Activated T-helper 1 cell treated with anti-CD3 and anti-CD28 coated beads, Interleukin-12 subunit alpha, Interleukin-12 subunit beta, Interleukin-2, Interleukin-4 antibody, amounts not matched to agents 30 ng/mL and 10 ng/mL and 1 ng/mL, durations not matched to agents 14 hours and 24 hours and 36 hours (primary cell): Measurements from ENCODE around the gene HRH1. TPM values are rescaled to one million over a fixed set of nuclear protein-coding genes. Genes with fewer than 3 reads are reported as not detected.
"Not testable (repeated sequence)": the region's sequence is repeated elsewhere in the genome, so short reads cannot be mapped to it uniquely, and the experiment has no call there.

Source experiments
- DNase-seq: peaks from one replicate; pipeline ENCODE4 v3.0.0; 2021; ENCODE audit warnings: low spot score
- H3K27ac Mint-ChIP-seq: one replicate; pipeline ENCODE4 v1.8.0; 2021; ENCODE audit warnings: mild to moderate bottlenecking, mixed read lengths
- H3K27me3 Mint-ChIP-seq: one replicate; pipeline ENCODE4 v1.8.0; 2022; ENCODE audit warnings: mild to moderate bottlenecking, moderate library complexity, mixed read lengths; ENCODE audit not compliant: insufficient read depth
- H3K36me3 Mint-ChIP-seq: one replicate; pipeline ENCODE4 v1.8.0; 2021; ENCODE audit warnings: low read depth, mixed read lengths
- H3K4me1 Mint-ChIP-seq: one replicate; pipeline ENCODE4 v1.8.0; 2021; ENCODE audit warnings: low read depth, mixed read lengths
- H3K4me3 Mint-ChIP-seq: one replicate; pipeline ENCODE4 v1.8.0; 2021; ENCODE audit warnings: mild to moderate bottlenecking, moderate library complexity, mixed read lengths
- H3K9me3 Mint-ChIP-seq: one replicate; pipeline ENCODE4 v1.8.0; 2021; ENCODE audit warnings: mixed read lengths
- intact Hi-C: fragments of 100-400 bp; cut with micrococcal nuclease; formaldehyde crosslinking; loops from one replicate; pipeline ENCODE4 v1.15.1; 2024
- total RNA-seq: library from RNA; stranded (reverse); gene quantifications from 2 replicates; pipeline ENCODE4 v1.2.3, GENCODE V29; 2022

Gene HRH1
- total RNA-seq, 1 donor from 2014 or later = 0.21 TPM

DNA sequence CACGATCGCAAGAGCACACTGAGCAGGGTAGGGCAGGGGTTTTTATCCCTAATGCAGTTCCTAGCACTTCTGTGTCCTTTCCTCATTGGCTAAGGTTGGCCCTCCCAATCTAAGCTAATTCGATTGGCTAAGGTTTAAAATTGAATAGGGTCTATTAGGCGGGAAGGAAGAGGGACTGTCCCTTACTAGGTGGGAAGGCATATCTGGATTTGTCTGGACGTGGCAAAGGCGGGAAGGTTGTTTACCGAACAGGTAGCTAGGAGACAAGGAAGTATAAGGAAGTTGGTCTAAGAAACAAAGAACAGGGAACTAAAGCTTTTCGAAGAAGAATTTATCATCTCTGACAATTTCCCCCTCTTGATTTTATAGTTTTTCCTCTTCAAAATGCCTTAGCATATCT is 93.1 kb downstream of the HRH1 start:
- intact Hi-C loops = no loop called here
- no peak overlapping the region for H3K27ac Mint-ChIP-seq

GRCh38 chr3:11248596-11248995 is 94.3 kb downstream of the HRH1 start:
- H3K36me3 Mint-ChIP-seq = no peaks in the 10 kb centered on the region

More for the DNA sequence above, 93.1 kb downstream of the HRH1 start:
- no peak overlapping the region for H3K4me3 Mint-ChIP-seq
- H3K36me3 Mint-ChIP-seq = no peaks in the 10 kb centered on the region
- H3K27me3 Mint-ChIP-seq = peaks cover 4% of the 10 kb centered on the region
- DNase-seq = no peak
- H3K4me1 Mint-ChIP-seq = peaks cover 11% of the 10 kb centered on the region
- peaks cover 4% of the 10 kb centered on the region for H3K9me3 Mint-ChIP-seq

DNA sequence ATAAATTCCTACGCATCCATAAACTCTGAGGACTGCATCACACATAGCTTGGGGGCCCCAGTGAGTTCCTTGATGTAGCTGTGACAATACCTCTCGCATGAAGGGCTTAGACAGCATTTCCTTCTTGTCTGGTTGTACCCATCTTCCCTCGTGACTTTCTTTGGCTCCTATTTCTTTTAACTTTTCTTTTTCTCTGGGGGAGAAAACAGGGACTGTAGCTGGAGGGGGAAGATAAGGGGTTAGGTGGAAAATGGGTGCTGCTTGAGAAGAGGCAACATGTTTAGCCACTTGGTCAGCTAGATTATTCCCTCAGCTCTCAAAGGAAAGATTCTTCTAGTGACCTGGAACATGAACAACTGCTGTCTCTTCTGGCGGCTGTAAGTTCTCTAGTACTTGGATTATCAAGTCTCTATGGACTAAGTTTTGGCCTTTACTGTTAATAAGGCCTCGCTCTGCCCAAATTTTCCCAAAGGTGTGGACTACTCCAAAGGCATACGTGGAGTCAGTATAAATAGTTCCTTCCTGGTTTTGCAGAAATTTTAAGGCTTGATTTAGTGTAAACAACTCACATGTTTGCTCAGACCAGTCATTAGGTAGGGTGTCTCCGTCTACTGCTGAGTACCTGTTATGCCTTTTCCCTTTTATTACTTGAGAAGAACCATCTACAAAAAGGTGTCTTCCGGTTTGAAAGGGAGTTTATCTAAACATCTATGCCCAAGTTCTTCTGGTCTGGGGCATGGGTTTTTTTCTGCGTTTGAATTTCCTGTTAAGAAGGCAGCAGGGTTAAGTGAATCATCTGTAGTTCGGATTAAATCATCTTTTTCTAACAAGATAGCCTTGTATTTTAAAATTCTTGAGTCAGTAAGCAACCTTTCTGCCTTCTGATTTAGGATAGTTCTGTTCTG is 96.9 kb downstream of the HRH1 start:
- H3K27me3 Mint-ChIP-seq = peaks cover 4% of the 10 kb centered on the region
- H3K27ac Mint-ChIP-seq = no peak overlapping the region
- no peak overlapping the region for H3K4me3 Mint-ChIP-seq
- H3K9me3 Mint-ChIP-seq = no peaks in the 10 kb centered on the region
- DNase-seq = no peak
- intact Hi-C loops = no loop called here
- H3K36me3 Mint-ChIP-seq = no peaks in the 10 kb centered on the region
- peaks cover 11% of the 10 kb centered on the region for H3K4me1 Mint-ChIP-seq

More at GRCh38 chr3:11248596-11248995, 94.3 kb downstream of the HRH1 start:
- Mint-ChIP-seq H3K9me3 (peaks cover 2% of the 10 kb centered on the region), H3K4me3 (no peak overlapping the region), H3K27ac (no peak overlapping the region), H3K4me1 (peaks cover 11% of the 10 kb centered on the region), H3K27me3 (peaks cover 2% of the 10 kb centered on the region)
- no peak for DNase-seq
- intact Hi-C loops = no loop called here

DNA sequence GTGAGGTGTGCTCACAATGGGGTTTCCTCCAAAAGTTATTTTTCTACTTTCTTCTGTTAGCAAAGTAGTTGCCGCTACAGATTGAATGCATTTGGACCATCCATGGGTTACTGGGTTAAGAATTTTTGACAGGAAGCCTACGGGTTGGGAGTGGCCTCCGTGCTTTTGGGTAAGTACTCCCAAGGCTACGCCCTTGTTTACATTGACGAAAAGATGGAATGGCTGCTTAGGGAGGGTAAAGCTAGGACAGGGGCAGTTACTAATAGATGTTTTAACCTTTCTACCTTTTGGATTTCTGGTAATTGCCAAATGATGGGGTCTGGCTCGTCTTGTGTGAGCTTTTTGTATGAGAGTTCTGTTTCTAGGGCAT is 97.5 kb downstream of the HRH1 start:
- DNase-seq = no peak
- peaks cover 11% of the 10 kb centered on the region for H3K4me1 Mint-ChIP-seq
- intact Hi-C loops = no loop called here
- H3K36me3 Mint-ChIP-seq = no peaks in the 10 kb centered on the region
- peaks cover 4% of the 10 kb centered on the region for H3K27me3 Mint-ChIP-seq
- no peaks in the 10 kb centered on the region for H3K9me3 Mint-ChIP-seq
- H3K27ac Mint-ChIP-seq = no peak overlapping the region
- H3K4me3 Mint-ChIP-seq = no peak overlapping the region

- Mint-ChIP-seq H3K27ac (no peak overlapping the region), H3K4me3 (no peak overlapping the region), H3K9me3 (no peaks in the 10 kb centered on the region), H3K27me3 (peaks cover 2% of the 10 kb centered on the region), H3K36me3 (no peaks in the 10 kb centered on the region), H3K4me1 (peaks cover 11% of the 10 kb centered on the region)
- intact Hi-C loops = no loop called here
- DNase-seq = no peak
Measured at GRCh38 chr3:11254876-11255275, 100.6 kb downstream of the HRH1 start.

- H3K27ac Mint-ChIP-seq, DNase-seq, intact Hi-C loops, H3K4me3 Mint-ChIP-seq, H3K36me3 Mint-ChIP-seq, H3K27me3 Mint-ChIP-seq, H3K9me3 Mint-ChIP-seq: not testable (repeated sequence)
- peaks cover 11% of the 10 kb centered on the region for H3K4me1 Mint-ChIP-seq
Measured at GRCh38 chr3:11255537-11255936, 101.2 kb downstream of the HRH1 start.

- Mint-ChIP-seq H3K9me3 (no peaks in the 10 kb centered on the region), H3K27me3 (peaks cover 13% of the 10 kb centered on the region), H3K4me1 (no peaks in the 10 kb centered on the region), H3K4me3 (no peak overlapping the region), H3K36me3 (no peaks in the 10 kb centered on the region), H3K27ac (no peak overlapping the region)
- DNase-seq = no peak
- intact Hi-C loops = no loop called here
Measured at GRCh38 chr3:11258958-11259357, 104.7 kb downstream of the HRH1 start.

DNA sequence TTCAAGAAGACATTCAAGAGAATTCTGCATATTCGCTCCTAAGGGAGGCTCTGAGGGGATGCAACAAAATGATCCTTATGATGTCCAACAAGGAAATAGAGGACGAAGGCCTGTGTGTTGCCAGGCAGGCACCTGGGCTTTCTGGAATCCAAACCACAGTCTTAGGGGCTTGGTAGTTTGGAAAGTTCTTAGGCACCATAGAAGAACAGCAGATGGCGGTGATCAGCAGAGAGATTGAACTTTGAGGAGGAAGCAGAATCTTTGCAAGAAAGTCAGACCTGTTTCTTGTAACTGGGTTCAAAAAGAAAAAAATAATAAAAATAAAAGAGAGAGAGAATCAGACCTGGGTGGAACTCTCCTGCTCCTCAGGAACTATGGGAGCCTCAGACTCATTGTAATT is 106.2 kb downstream of the HRH1 start:
- Mint-ChIP-seq H3K27ac (no peak overlapping the region), H3K27me3 (peaks cover 14% of the 10 kb centered on the region), H3K36me3 (no peaks in the 10 kb centered on the region), H3K9me3 (no peaks in the 10 kb centered on the region), H3K4me3 (no peak overlapping the region), H3K4me1 (no peaks in the 10 kb centered on the region)
- intact Hi-C loops = no loop called here
- no peak for DNase-seq

- no peak for DNase-seq
- Mint-ChIP-seq H3K27me3 (peaks cover 6% of the 10 kb centered on the region), H3K9me3 (no peaks in the 10 kb centered on the region), H3K4me3 (no peak overlapping the region), H3K27ac (no peak overlapping the region), H3K4me1 (peaks cover 20% of the 10 kb centered on the region), H3K36me3 (peaks cover 3% of the 10 kb centered on the region)
- intact Hi-C loops = no loop called here
Measured at GRCh38 chr3:11269007-11269406, 114.7 kb downstream of the HRH1 start.

GRCh38 chr3:11271986-11272904 is 118.0 kb downstream of the HRH1 start, which contains the start of gene ATG7:
Gene ATG7 (plus strand): TSS chr3:11272397. CDS start chr3:11298696, 26,299 bp downstream.
- H3K27ac Mint-ChIP-seq = peak within 1 kb of the TSS; percentile 90
- peaks cover 9% of the 10 kb centered on the region for H3K9me3 Mint-ChIP-seq
- peaks cover 29% of the 10 kb centered on the region for H3K36me3 Mint-ChIP-seq
- peak; percentile 96 for DNase-seq
- peaks cover 3% of the 10 kb centered on the region for H3K27me3 Mint-ChIP-seq
- intact Hi-C loops = loop anchor here (1.0 to 10.0 kb wide), 7 partner anchors 19 to 1213 kb away; partner anchors contain the start of genes TSEN2 and VGLL4
- peak within 1 kb of the TSS; percentile 90 for H3K4me3 Mint-ChIP-seq
- peaks cover 45% of the 10 kb centered on the region for H3K4me1 Mint-ChIP-seq

DNA sequence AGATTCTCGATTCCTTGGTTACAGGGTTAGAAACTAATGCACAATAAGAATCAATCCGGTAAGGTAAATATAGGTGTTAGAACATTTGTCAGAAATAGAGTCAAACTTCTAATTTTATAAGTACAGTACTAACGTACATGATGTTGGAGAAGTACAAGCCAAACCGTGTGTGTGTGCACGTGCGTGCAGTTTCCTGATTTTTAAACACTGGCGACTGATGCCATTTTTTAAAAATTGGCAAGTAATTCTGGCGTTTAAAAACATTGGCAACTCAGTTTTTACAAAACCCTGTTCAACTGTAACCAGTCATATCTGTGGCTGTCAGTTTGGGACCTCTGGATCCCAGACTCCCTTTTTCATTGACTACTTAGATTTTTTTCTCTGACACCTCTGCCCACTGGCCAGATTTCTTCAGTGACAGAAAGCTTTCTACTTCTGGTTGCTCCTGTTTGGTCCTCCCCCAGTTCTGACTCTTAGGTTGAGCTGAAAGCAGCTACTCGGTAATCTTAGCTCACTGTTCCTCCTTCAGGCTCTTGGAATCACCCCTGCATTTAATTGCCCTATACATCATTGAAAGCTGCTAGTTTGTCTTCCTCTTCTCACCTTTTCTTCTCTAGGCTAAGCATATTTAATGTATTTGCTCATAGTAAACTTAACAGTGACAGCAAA is 118.7 kb downstream of the HRH1 start:
- peak overlapping the region; percentile 90 for H3K4me3 Mint-ChIP-seq
- H3K27me3 Mint-ChIP-seq = peaks cover 3% of the 10 kb centered on the region
- H3K27ac Mint-ChIP-seq = peak overlapping the region; percentile 90
- intact Hi-C loops = loop anchor here (1.0 to 10.0 kb wide), 7 partner anchors 18 to 1212 kb away; partner anchors contain the start of genes TSEN2 and VGLL4
- peaks cover 9% of the 10 kb centered on the region for H3K9me3 Mint-ChIP-seq
- H3K36me3 Mint-ChIP-seq = peaks cover 33% of the 10 kb centered on the region
- DNase-seq = no peak
- peaks cover 48% of the 10 kb centered on the region for H3K4me1 Mint-ChIP-seq

GRCh38 chr3:11273891-11274291 is 119.6 kb downstream of the HRH1 start:
- H3K27ac Mint-ChIP-seq = peak overlapping the region; percentile 90
- peaks cover 9% of the 10 kb centered on the region for H3K9me3 Mint-ChIP-seq
- H3K4me1 Mint-ChIP-seq = peaks cover 56% of the 10 kb centered on the region
- H3K36me3 Mint-ChIP-seq = peaks cover 34% of the 10 kb centered on the region
- intact Hi-C loops = loop anchor here (2.0 to 10.0 kb wide), 4 partner anchors 33 to 1211 kb away; partner anchors contain the start of genes TSEN2 and VGLL4
- H3K27me3 Mint-ChIP-seq = peaks cover 3% of the 10 kb centered on the region
- peak overlapping the region; percentile 90 for H3K4me3 Mint-ChIP-seq
- no peak for DNase-seq
